Measurements from ENCODE around the gene EMB. TPM values are rescaled to one million over a fixed set of nuclear protein-coding genes. Genes with fewer than 3 reads are reported as not detected.
"Not testable (repeated sequence)": the region's sequence is repeated elsewhere in the genome, so short reads cannot be mapped to it uniquely, and the experiment has no call there.

The EMB gene, protein sequence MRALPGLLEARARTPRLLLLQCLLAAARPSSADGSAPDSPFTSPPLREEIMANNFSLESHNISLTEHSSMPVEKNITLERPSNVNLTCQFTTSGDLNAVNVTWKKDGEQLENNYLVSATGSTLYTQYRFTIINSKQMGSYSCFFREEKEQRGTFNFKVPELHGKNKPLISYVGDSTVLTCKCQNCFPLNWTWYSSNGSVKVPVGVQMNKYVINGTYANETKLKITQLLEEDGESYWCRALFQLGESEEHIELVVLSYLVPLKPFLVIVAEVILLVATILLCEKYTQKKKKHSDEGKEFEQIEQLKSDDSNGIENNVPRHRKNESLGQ
- total RNA-seq: 10 to 100 TPM; 15.0 to 43.6 TPM
- long read RNA-seq, donor 1, full-length matches to known transcripts: 2 of 5 reads
- long read RNA-seq, donor 1, partial matches to known transcripts: 0 of 5 reads
- long read RNA-seq, donor 1, other reads (novel, unspliced or antisense): 3 of 5 reads
- long read RNA-seq, donor 2, full-length matches to known transcripts: 9 of 10 reads
- long read RNA-seq, donor 2, partial matches to known transcripts: 1 of 10 reads
- long read RNA-seq, donor 2, other reads (novel, unspliced or antisense): 0 of 10 reads

DNA sequence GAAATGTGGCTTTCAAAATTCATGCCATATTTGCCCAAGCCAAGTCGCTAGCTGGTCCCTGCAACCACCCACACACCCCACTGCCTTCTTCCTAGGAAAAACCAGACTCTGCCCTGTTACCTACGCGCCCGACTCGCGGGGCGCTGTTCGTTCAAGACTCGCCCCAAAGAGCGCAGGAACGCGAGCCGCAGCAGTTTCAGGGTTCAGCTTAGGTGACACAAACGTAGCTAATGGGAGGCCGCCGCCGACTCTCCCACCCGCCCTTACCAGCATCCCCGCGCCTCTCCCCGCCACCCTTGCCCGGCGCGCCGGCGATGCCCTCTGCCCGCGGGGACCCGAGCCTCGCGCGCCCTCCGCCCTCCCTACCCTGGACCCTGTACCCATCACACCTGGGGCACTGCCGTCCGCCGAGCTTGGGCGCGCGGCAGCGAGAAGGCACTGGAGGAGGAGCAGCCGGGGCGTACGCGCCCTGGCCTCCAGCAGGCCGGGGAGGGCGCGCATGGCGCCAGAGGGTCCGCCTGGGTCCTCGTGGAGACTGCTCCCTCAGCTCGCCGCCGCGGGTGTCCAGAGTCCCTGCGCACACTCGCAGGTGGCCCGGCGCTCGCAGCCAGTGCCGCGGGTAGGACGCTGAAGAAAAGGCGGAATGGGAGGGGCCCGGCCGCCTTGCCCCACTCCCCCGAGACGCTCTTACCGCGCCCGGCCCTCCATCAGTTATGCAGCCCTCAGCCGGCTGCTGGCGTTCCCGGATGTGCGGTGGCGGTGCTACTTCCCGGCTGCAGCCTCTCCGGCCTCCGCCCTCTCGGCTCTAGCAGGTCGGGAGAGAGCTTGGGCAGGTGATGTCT, at the start of gene EMB:
EMB (minus strand) TSS at position 638 of the 842 bp plus-strand sequence; CDS start at position 501, 137 bp downstream.
- intact Hi-C loops (cut with DNase I): no loop called here
- DNase-seq (ENCODE audit: low spot score): peak; percentile 87

DNA sequence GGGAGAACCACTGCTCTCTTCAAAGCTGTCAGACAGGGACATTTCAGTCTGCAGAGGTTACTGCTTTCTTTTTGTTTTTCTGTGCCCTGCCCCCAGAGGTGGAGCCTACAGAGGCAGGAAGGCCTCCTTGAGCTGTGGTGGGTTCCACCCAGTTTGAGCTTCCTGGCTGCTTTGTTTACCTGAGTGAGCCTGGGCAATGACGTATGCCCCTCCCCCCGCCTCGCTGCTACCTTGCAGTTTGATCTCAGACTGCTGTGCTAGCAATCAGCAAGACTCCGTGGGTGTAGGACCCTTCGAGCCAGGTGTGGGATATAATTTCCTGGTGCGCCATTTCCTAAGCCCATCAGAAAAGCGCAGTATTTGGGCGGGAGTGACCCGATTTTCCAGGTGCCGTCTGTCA, 48.4 kb upstream of the EMB start:
- DNase-seq (ENCODE audit: low spot score); intact Hi-C loops (cut with DNase I): not testable (repeated sequence)

DNA sequence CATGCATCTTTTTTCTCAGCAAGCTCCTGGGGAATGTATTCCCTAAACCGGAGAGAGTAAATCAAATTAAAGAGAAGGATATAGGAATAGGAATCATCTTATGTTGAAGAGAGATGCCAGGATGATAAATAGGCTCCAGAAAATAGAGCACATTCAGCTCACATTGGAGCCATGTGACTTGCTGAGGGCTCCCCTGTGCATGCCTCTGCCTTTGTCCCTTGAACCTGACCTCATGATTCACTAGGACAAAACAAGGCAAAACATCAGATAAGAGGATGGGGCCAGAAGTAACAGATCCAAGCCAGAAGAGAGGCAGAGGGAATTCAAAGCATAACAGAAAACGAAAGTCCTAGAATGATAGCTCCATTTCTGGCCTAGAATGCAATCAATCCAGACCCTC, 37.7 kb upstream of the EMB start:
- intact Hi-C loops (cut with DNase I); DNase-seq (ENCODE audit: low spot score): not testable (repeated sequence)

DNA sequence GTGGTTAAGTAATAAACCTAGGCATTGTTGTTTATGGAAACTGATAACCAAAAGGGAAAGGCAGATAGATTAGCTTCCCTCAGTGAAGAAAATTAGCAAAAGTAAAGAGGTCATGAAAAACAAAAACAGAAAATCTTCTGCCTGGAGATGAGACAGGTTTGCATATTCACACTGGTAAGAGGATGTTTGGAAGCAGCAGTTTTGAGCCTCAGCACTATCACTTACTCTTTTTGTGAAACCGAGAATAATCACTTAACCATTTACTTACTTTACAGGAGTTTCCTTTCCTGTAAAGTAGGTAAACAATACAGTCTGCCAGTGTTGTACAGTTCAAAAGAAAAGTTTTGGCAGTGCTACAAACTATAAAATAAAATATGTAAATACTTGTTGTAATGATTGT, 35.5 kb upstream of the EMB start:
- intact Hi-C loops (cut with DNase I): no loop called here
- DNase-seq (ENCODE audit: low spot score): no peak

DNA sequence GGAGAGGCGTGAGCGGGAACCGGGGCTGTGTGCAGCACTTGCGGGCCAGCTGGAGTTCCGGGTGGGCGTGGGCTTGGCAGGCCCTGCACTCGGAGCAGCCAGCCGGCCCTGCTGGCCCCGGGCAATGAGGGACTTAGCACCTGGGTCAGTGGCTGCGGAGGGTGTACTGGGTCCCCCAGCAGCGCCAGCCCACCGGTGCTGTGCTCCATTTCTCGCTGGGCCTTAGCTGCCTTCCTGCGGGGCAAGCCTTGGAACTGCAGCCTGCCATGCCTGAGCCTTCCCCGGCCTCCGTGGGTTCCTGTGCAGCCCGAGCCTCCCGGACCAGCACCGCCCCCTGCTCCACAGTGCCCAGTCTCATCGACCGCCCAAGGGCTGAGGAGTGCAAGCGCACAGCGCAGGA, 23.9 kb upstream of the EMB start:
- DNase-seq (ENCODE audit: low spot score); intact Hi-C loops (cut with DNase I): not testable (repeated sequence)

DNA sequence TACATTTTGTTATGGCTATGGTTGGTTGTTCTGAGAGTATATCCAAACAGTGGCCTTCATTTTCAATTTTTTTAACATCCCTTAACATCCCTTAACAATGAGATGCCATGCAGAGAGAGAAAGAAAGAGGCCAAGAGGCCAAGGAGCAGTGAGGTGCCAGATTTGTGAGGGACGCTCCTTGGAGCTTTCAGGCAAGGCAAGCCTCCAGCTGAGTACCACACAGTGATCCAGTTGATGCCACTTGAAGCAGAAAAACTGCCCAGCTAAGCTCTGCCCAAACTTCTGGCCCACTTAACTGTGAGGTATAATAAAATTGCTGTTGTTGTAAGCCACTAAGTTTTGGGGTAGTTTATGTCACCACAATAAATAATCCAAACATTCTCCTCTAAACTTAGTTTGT, 22.6 kb upstream of the EMB start:
- intact Hi-C loops (cut with DNase I): no loop called here

DNA sequence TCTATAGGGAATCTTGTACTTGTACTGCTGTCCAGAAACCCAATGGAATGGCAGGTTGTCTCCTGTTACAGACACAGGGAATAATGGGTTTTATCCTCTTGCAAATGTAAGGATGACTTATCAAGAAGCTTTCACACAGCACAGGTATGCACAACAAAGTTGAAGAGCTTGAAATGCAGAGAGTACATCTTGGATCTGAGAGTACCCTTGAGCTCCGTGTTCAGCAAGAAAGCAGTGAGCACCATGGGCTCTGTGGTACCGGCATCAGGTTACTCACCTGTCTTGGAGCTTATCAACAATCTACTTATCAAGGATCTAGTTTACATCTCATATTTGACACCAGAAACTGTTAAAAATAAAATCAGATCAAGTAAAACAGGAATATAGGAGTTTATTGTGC, 22.0 kb upstream of the EMB start:
- intact Hi-C loops (cut with DNase I): no loop called here
- DNase-seq (ENCODE audit: low spot score): no peak

More for the DNA sequence above, 22.6 kb upstream of the EMB start:
- no peak for DNase-seq (ENCODE audit: low spot score)

DNA sequence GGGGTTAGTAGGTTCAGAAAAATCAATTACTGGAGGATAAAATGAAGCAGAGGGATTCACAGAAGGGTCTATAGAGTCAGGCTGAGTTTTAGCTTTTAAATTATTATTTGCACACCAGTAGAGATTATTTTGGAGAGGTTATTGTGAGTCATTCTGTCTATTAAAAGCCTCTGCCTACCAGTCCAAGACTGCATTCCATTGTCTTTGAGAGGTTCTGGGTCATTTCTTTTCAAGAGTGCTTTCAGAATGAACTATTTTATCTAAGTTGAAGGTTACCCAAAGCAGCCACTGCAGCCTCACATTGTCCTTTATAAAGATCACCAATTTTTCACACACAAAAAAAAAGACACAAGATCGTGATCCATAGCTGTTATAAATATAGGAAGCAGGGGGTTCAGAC, 21.5 kb upstream of the EMB start:
- DNase-seq (ENCODE audit: low spot score); intact Hi-C loops (cut with DNase I): not testable (repeated sequence)

DNA sequence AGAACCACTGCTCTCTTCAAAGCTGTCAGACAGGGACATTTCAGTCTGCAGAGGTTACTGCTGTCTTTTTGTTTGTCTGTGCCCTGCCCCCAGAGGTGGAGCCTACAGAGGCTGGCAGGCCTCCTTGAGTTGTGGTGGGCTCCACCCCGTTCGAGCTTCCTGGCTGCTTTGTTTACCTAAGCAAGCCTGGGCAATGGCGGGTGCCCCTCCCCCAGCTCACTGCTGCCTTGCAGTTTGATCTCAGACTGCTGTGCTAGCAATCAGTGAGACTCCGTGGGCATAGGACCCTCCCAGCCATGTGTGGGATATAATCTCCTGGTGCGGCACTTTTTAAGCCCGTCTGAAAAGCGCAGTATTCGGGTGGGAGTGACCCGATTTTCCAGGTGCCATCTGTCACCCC, 17.3 kb upstream of the EMB start:
- DNase-seq (ENCODE audit: low spot score); intact Hi-C loops (cut with DNase I): not testable (repeated sequence)

DNA sequence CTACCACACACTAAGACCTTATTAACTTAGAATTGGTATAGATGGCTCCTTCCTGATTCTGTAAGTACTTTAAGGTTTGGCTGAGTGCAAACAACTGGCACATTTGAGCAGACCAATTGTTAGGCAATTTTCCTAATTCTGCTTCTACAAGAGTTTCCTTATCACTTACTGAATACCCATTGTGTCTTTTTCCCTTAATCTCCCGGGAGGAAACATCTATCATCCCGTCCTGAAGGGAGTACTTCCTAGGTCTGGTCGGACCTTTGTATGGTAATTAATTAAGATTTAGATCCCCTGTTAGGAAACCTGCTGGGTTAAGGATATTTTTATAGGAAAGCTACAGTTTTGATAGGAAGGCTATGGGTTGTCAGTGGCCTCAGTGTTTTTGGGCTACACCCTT, 8.2 kb upstream of the EMB start:
- intact Hi-C loops (cut with DNase I); DNase-seq (ENCODE audit: low spot score): not testable (repeated sequence)

DNA sequence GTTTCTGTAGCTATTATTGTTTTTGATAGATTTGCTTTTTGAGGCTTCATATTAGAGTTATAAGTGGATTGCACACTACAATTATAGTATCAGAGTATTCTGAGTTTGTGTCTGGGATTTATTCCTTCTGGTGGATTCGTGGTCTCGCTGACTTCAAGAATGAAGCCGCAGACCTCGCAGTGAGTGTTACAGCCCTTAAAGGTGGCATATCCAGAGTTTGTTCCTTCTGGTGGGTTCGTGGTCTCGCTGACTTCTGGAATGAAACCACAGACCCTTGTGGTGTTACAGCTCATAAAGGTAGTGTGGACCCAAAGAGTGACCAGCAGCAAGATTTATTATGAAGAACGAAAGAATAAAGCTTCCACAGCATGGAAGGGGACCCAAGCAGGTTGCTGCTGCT, 6.9 kb upstream of the EMB start:
- no peak for DNase-seq (ENCODE audit: low spot score)
- intact Hi-C loops (cut with DNase I): no loop called here

DNA sequence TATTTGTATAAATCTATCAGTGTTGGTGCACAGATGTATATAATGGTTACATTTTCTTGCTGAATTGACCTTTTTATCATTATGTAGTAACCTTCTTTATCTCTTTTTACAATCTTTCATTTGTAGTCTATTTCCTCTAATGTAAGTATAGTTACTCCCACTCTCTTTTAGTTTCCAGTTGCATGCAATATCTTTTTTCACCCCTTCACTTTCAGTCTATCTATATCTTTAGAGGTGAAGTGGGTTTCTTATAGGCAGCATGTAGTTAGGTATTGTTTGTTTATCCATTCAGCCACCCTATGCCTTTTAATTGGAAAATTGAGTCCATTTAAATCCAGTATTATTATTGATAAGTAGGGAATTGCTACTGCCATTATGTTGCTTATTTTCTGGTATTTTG, 6.1 kb upstream of the EMB start:
- DNase-seq (ENCODE audit: low spot score): no peak
- intact Hi-C loops (cut with DNase I): no loop called here

DNA sequence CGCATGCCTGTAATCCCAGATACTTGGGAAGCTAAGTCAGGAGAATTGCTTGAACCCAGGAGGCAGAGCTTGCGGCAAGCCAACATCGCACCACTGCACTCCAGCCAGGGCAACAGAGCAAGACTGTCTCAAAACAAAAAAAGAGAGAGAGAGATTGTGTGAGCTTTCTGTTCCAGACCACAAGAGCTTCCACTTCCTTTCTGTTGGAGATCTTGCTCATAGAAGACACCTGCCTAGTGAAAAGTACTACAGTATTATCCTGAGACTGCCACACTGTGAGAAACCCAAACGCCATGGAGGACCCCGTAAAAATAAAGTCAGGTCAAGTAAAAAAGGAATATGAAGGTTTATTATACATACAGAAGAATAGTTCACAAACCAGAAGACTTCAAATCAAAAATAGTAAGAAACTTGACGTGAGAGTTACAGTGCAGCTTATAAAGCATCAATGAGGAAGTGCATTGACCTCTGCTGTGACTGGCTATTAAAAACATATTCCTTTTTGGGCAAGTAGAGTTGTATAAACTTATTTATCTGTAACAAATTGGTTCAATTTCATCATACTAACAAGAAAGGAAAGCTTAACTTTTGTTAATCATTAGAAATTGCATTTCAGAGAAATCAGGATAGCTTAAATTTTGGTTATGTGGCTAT, 4.3 kb upstream of the EMB start:
- intact Hi-C loops (cut with DNase I): no loop called here
- DNase-seq (ENCODE audit: low spot score): no peak

DNA sequence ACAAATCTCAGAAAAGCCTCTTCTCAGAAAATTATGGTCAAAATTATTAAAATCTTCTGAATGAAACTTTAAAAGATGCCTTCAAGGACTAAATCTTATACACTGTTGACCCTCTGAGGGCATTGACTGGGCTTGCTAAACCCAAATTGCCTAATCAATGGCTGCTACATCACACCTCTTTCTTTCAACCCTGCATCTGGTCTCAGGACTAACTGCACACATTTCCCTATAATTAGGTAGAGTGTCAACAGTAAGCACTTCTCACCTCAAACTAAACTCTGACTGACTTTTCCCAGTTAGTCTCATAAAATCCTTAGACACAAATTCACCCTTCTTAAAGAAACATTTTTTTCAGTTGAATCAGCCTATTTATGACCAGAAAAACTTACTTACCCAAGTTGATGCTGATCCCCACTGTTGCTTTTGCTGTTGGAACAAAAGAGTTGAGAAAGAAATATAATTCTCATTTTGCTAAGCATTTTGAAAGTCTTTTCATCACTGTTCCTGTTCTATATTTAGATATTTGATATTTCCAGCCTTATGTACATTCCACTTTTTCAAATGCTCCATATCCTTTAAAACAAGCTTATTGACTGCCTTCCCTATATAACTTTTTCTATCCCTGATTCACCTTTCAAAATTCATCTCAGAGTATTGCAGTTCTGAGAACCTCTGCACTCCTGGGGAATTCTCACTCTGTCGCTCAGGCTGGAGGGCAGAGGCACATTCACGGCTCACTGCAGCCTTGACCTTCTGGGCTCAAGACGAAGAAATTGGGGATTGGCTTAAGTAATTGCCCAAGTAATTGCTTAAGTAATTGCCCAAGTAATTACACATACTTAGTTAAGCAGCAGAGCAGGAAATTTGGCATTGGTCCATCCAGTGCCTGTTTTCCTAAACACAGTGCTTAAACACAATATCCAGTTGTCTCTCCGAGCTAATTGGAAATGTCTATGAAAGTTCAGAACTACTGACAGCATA, 1.8 kb upstream of the EMB start:
- intact Hi-C loops (cut with DNase I); DNase-seq (ENCODE audit: low spot score): not testable (repeated sequence)

DNA sequence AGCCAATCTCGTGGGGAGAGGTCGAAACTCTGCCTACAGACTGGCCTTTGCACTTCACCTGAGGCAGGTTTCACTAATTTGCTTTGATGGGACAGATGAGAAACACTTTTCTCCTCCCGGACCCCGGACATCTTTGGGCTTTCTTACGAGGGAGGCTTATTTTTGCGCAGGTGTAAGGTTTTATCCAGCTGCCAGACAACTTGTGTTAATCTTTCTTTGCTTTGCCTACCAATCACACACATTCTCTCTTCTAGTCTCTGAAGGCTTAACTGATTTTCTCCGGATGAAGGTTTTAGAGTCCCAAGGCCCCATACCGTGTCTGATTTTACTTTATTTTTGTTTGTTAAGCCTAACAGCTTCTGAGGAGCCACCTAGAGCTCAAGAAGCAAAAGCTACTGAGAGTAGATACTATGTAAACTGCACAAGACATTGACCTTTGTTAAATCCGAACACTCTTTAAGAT, 436 bp upstream of the EMB start:
- intact Hi-C loops (cut with DNase I): no loop called here

DNA sequence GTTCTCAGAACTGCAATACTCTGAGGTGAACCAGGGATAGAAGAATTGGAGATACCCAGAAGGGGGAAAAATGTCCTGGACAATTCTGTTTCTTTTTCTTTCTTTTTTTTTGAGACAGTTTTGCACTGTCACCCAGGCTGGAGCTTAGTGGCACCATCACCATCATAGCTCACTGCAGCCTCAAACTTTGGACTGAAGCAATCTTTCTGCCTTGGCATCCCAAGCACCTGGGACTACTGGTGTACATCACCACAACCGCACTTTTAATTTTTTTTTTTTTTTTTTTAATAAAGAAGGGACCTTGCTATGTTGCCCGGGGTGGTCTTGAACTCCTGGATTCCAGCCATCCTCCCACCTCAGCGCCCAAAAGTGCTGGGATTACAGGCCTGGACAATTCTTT, 1.9 kb downstream of the EMB start:
- DNase-seq (ENCODE audit: low spot score): no peak
- intact Hi-C loops (cut with DNase I): no loop called here

More for the DNA sequence above, 436 bp upstream of the EMB start:
- no peak for DNase-seq (ENCODE audit: low spot score)

DNA sequence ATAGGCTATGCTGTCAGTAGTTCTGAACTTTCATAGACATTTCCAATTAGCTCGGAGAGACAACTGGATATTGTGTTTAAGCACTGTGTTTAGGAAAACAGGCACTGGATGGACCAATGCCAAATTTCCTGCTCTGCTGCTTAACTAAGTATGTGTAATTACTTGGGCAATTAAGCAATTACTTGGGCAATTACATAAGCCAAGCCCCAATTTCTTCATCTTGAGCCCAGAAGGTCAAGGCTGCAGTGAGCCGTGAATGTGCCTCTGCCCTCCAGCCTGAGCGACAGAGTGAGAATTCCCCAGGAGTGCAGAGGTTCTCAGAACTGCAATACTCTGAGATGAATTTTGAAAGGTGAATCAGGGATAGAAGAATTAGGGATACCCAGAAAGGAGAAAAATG, 3.0 kb downstream of the EMB start:
- DNase-seq (ENCODE audit: low spot score); intact Hi-C loops (cut with DNase I): not testable (repeated sequence)

DNA sequence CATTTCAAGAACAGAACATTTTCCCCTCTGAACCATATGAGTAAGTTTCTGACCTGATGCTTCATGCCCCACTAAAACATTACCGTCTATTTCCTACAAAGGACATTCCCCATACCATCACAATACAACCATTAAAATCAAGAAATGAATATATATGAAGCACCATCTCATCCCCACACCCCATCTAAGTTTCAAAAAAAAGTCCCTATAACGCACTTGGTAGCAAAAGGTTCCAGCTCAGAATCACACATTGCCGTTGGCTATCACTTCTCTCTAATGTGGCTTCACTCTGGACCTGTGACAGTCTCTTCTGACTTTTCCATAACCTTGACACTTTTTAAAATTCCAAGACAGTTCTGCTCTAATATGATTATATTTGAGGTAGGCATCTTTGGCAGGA, 5.9 kb downstream of the EMB start:
- DNase-seq (ENCODE audit: low spot score): no peak
- intact Hi-C loops (cut with DNase I): no loop called here

Measured in posterior vena cava (tissue), 2 donors.